ENCODE data around the gene SERP2. TPM values are rescaled to one million over a fixed set of nuclear protein-coding genes. Genes with fewer than 3 reads are reported as not detected.

SERP2 gene
- total and polyA plus RNA-seq, 10 of the 15 experiments (the other 5 are each of a cell fraction or from before 2014, with no cell fraction given): not detected

- no peaks in the 10 kb centered on the region for H4K20me1 ChIP-seq (ENCODE audit: control insufficient read depth, insufficient read depth)
- no peak for FAIRE-seq
Observed at GRCh38 chr13:44378277-44378676, 4.7 kb downstream of the SERP2 start.

More at GRCh38 chr13:44378277-44378676, 4.7 kb downstream of the SERP2 start:
- Histone ChIP-seq H3K4me1 (ENCODE audit: control insufficient read depth, insufficient read depth, low read length) (no peaks in the 10 kb centered on the region), H3K27ac (ENCODE audit: control insufficient read depth, insufficient read depth) (no peak overlapping the region), H2AFZ (ENCODE audit: control insufficient read depth, low read depth, low read length) (no peak overlapping the region), H3K9ac (ENCODE audit: control insufficient read depth, insufficient read depth, low read length) (no peak overlapping the region), H3K36me3 (ENCODE audit: control insufficient read depth in 2 of 2, insufficient read depth in 2 of 2, low read length in 1 of 2) (no peaks in the 10 kb centered on the region), H3K4me3 (no peak overlapping the region), H3K9me3 (replicated peaks; ENCODE audit: control insufficient read depth, insufficient read depth, low read length) (no peaks in the 10 kb centered on the region; the same call in 2 of the 3 replicates), H3K4me2 (ENCODE audit: control insufficient read depth, insufficient read depth) (no peak overlapping the region), H3K79me2 (ENCODE audit: control insufficient read depth, insufficient read depth, low read length) (no peaks in the 10 kb centered on the region), H3K27me3 (replicated peaks in 1 of 2; ENCODE audit: control insufficient read depth in 2 of 2, insufficient read depth in 2 of 2, low read length in 1 of 2) (peaks cover 5 to 9% of the 10 kb centered on the region in 2 experiments; a peak in 2 of 4 replicates)
- in situ Hi-C loops (cut with MboI) (no loop called here), intact Hi-C loops (cut with micrococcal nuclease; ENCODE audit: unreplicated experiment) (no loop called here)
- DNase-seq (ENCODE audit: low read depth, low spot score) (no peak), ATAC-seq (no peak)
- ChIA-PET CTCF (no interaction called here), RAD21 (ENCODE audit: unreplicated experiment) (no interaction called here), SMC1A (ENCODE audit: uncharacterized antibody, unreplicated experiment) (no interaction called here), POLR2A (no interaction called here)
- BruUV-seq (replicated peaks): no TSS peak
- 16% methylated on average over 3 of the region's 3 CpGs for WGBS (ENCODE audit: insufficient coverage, insufficient replicate concordance, low lambda C conversion rate, missing lambda C conversion rate)
- TF ChIP-seq CREB1 (IDR thresholded peaks at IDR 0.05; ENCODE audit: low read depth) (no peak), HCFC1 (IDR thresholded peaks at IDR 0.05; ENCODE audit: low read length) (no peak), IRF5 (IDR thresholded peaks at IDR 0.05; ENCODE audit: borderline replicate concordance) (no peak), RELB (IDR thresholded peaks at IDR 0.05; ENCODE audit: low read depth) (no peak), BACH1 (IDR thresholded peaks at IDR 0.05; ENCODE audit: borderline replicate concordance) (no peak), IRF3 (IDR thresholded peaks at IDR 0.05) (no peak), NBN (IDR thresholded peaks at IDR 0.05) (no peak), ZNF384 (IDR thresholded peaks at IDR 0.05; ENCODE audit: borderline replicate concordance, low read depth, low read length) (no peak), MEF2B (IDR thresholded peaks at IDR 0.05; ENCODE audit: partially characterized antibody, poor library complexity, severe bottlenecking) (no peak), POU2F2 (IDR thresholded peaks at IDR 0.05; ENCODE audit: borderline replicate concordance, low read depth, low read length) (no peak), ATF7 (IDR thresholded peaks at IDR 0.05; ENCODE audit: low read depth) (no peak), ZBTB4 (CRISPR knock-in tag; IDR thresholded peaks at IDR 0.05) (no peak), CBX5 (IDR thresholded peaks at IDR 0.05; ENCODE audit: low read depth) (no peak)

Data from GM12878 (cell line).